GM12801 (cell line): ENCODE data around the gene PTPRN2.

Experiments
- TF ChIP-seq, protein P1 (sequence below): IDR thresholded peaks from one replicate; pipeline ENCODE4 v1.5.1; 2011; ENCODE audit warnings: control low read depth; ENCODE audit not compliant: insufficient read length; ENCODE audit errors: extremely low read depth

PTPRN2 gene

GRCh38 chr7:158264881-158265742 is 322.5 kb downstream of the PTPRN2 start:
- TF ChIP-seq, protein P1, sequence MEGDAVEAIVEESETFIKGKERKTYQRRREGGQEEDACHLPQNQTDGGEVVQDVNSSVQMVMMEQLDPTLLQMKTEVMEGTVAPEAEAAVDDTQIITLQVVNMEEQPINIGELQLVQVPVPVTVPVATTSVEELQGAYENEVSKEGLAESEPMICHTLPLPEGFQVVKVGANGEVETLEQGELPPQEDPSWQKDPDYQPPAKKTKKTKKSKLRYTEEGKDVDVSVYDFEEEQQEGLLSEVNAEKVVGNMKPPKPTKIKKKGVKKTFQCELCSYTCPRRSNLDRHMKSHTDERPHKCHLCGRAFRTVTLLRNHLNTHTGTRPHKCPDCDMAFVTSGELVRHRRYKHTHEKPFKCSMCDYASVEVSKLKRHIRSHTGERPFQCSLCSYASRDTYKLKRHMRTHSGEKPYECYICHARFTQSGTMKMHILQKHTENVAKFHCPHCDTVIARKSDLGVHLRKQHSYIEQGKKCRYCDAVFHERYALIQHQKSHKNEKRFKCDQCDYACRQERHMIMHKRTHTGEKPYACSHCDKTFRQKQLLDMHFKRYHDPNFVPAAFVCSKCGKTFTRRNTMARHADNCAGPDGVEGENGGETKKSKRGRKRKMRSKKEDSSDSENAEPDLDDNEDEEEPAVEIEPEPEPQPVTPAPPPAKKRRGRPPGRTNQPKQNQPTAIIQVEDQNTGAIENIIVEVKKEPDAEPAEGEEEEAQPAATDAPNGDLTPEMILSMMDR, result no peak

DNA sequence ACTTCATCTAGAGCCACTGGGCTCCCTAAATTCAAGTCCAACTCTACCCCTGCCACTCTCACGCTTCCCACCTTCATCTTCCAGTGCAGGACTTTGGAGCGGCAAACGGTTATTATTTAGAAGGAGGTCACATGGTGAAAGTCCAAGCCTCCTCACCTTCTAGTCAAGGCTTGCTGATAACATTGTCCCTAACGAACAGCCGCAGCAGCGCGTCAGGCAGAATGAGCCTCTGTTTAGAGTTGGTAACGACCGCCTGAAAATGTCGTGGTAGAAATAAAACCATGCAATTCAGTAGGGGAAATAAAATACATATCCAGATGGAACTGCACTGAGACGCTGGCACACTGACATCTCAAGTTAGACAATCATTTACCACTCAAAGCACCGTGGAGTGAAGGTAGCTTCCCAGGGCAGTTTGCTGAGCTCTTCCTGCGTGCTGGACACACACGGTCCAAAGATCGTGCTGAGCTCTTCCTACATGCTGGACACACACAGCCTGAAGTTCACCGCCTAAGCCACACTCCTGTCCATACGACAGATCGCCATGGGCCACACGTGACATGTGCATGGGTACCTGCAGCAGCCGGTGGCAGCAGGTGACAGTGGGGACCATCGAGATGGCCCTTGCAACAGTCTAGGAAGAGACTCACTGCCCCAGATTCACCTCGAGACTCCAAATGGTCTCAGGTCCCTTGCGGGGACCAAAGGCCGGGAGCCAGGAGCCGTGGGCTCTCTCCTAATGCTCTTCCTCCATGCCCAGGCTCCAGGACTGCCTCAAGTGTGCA is 323.5 kb downstream of the PTPRN2 start:
- TF ChIP-seq, protein P1, result no peak

- TF ChIP-seq, protein P1, result no peak
Measured at GRCh38 chr7:158263110-158263963, 324.3 kb downstream of the PTPRN2 start.

GRCh38 chr7:158262284-158263109 is 325.1 kb downstream of the PTPRN2 start:
- TF ChIP-seq, protein P1, result no peak

- TF ChIP-seq, protein P1, result no peak
Measured at GRCh38 chr7:158261362-158262235, 326.0 kb downstream of the PTPRN2 start.
